Prostate gland (tissue), 2 donors: ENCODE measurements around the gene SEPTIN7.
A peak's percentile ranks its signal among the peaks of the same experiment; 100 is the strongest.

Source experiments
- CTCF ChIP-seq, 4 experiments: fragments of 200-600 bp in 2 of 4; fragments of 450-650 bp in 2 of 4; sonication (generic) in 2 of 4; IDR thresholded peaks; 1 replicate in 3 of 4; 2 replicates in 1 of 4; pipeline ENCODE4 v1.5.1; 2016 to 2019; ENCODE audit warnings: antibody characterized with exemption in 4 of 4, mild to moderate bottlenecking in 2 of 4, moderate library complexity in 2 of 4
- POLR2AphosphoS5 ChIP-seq: sonication (generic); formaldehyde crosslinking; IDR thresholded peaks from one replicate; pipeline ENCODE4 v1.6.1; 2017; ENCODE audit warnings: antibody characterized with exemption

- TF ChIP-seq POLR2AphosphoS5 = peak; percentile 86
- no peak for TF ChIP-seq CTCF (IDR thresholded peaks at IDR 0.05)
Observed at GRCh38 chr7:35800718-35801391, at the start of gene SEPTIN7.
